HG02981 (cell line): ENCODE data around the gene BTBD6.

Source experiments
- ATAC-seq: cut with Tn5 transposase; IDR thresholded peaks from one replicate; pipeline ENCODE4 v1.9.1; 2021; ENCODE audit warnings: mild to moderate bottlenecking, moderate library complexity; ENCODE audit not compliant: unreplicated experiment

Gene BTBD6

DNA sequence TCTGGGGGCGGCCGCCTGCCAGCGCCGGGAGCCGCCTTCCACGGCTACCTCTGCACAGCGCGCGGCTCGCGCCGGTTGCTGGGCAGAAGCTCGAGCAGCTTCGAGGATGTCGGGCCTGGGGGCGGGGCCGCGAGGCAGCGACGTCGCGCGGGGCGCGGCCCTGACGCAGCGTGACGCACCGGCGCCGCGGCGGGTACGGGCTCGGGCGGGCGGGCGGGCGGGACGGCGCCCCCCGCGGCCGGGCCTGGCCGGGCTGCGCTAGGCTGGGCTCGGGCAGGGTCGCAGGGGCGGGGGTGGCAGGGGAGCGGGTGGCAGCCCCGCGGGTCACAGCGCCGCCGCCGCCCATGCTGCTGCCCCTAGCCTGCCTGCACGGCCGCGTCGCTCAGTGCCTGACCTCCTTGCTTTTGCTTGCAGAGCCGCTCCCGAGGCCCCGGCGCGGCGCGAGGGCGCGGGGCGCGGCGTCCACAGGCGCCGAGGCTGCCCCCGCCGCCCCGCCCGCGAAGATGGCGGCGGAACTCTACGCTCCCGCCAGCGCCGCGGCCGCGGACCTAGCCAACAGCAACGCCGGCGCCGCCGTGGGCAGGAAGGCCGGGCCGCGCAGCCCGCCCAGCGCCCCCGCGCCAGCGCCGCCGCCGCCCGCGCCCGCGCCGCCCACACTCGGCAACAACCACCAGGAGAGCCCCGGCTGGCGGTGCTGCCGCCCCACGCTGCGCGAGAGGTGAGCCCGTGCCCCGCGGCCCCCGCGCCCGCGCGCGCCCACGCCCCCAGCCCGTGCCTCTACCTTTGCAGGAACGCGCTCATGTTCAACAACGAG lies at the start of gene BTBD6:
Gene BTBD6, plus strand, starts transcription at position 166 of the 814 bp plus-strand sequence. Its CDS starts 179 bp downstream, at position 345.
- ATAC-seq: peak; percentile 91

DNA sequence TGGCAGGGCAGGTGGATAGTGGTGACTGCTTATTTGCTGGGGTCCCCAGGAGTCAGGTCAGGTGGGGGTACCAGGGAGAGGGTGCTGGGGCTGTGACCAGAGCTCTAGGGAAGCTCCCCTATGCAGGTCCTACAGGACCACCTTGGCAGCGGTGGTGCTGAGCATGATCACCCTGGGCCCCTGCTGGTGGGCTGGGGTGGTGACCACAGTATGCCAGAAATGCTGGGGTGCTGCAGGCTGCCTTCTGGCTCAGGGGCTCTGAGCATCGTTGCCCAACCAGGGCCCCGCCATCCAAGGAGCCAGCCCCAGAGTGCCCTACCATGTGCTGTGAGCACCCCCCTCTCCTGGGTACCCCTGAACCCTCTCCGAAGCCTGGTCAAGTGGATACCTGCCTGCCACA lies 49.7 kb upstream of the BTBD6 start:
- ATAC-seq: no peak

DNA sequence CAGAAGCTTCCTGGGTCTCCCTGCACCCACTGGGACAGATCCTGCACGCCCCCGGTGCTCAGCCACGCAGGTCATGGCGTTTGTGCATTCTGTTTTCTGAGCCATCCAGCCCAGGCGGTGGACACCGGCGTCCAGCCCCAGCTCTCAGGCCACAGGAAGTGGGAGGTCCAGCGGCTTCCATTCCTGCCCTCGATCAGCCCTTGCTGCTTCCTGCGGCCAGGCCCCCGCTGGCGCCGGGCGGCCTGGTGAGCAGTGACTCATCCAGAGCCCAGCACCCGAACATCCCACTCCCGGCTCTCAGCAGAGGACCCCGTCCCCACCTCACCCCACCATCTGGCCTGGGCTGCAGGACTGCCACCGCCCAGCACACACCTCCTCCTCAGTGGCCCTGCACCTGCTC lies 49.2 kb upstream of the BTBD6 start:
- ATAC-seq: no peak

DNA sequence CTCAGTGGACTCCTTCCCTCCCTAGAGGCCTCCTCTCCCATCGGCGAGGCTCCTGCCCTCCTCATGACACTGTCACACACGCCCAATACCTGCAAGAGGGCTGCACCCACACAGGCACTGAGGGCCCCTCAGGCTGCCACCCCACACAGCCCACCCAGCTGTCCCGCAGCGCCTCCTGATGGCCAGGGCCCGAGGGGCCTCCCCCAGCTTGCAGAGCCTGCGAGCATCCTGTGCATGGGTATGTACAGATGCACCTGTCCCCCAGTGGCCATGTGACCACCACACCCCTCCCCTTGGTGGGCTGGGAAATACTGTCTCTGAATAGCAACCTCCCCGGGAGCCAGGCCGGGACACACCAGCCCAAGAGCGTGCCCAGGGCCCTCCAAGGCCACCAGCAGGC lies 48.3 kb upstream of the BTBD6 start:
- no peak for ATAC-seq

DNA sequence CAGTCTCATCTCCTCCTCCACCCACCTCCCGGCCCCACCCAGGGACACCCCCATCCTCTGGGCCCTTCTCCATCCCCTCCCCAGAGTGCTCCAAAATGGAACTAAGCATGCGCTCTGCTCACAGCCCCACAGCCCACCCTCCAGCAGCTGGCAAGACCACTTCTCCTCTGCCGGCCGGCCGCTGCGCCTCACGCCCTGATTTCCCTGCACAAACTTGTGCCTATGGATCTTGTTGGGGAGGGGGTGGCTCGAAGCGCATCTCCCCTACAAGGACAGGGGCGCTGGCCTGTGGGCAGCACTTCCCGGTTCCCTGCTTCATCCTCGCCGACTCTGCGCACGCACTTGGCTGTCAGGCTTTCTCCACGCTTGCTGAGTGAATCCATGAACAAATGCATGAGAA lies 47.7 kb upstream of the BTBD6 start:
- ATAC-seq: no peak

DNA sequence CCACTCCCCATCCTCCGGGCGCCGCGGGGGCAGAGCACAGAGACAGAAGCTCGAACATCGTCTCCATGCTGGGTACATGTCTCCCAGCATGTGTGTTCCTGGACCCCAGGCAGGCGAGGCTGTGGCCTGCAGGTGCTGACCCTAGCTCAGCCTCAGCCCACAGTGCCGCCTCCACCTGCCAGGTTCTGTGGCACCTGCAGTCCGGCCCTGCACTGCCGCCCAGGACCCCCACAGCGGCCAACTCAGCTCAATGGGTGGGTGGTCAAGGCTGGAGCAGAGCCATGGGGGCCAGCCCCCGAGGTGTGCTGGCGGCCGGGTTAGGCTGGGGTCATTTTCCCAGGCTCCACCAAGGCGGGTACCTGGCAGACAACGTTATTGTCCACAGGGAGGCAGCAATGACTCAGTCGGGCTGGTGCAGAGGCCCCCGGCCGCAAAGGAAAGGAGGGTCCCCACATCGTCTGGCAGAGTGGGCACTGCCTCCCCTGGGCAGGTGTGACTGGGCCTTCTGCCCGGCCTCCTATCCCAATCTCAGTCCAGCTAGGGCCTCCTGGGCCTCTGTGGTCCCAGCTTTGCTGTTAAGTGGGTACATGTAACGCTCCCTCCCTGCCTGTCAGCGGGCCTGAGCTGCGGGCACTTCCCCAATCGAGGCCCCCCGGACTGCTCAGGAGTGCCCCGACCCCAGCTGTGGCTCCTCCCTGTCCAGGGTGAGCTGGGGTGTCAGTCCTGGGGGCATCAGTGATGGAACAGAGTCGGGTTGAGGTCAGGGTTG lies 47.0 kb upstream of the BTBD6 start:
- ATAC-seq: no peak

DNA sequence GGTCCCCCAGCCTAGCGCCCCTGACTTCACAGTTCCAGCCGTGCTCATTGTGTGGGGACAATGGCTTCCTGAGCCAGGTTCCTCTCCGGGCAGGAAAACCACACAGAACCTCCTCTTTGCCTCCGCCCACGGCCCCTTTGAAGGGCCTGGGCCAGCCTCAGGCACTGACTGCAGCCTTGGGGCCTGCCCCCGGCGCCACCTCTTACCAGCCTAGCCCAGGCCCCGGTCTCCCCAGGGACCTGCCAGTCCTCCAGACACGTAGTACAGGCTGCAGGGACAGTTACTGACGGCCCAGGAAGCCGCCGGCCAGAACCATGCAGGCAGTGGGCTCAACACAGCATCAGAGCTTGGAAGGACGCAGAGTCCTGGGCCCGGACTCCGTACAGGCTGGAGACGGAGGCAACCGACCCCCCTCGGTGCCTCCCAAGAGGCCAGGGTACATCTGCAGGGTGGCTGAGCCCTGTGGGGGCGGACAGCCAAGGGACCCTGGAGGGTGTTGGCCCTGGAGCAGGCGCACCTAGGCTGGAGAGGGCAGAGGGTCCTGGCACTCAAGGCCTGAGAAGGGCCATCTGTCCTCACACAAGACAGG lies 46.3 kb upstream of the BTBD6 start:
- no peak for ATAC-seq

DNA sequence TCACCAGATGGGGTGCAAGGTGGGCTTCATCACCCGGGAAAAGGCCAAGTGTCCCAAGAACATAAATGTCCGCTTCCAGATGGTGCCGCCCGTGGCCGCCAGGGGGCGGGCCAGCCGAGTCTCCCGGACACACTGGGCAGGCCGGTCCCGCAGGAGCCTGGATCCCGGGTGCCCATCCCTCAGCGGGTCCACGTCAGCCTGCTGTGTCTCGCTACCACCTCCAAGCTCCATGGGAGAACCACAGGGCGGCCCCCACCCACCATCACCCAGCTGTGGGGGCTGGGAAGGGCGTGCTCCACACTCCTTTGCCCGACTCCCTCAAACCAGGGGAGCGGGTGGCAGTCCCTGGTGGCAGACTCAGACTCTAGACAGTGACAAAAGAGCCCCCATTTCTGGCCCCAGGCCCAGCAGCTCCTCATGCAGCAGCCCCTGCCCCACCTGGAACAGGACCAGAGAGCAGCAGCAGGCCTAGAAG lies 45.2 kb upstream of the BTBD6 start:
- ATAC-seq: no peak

DNA sequence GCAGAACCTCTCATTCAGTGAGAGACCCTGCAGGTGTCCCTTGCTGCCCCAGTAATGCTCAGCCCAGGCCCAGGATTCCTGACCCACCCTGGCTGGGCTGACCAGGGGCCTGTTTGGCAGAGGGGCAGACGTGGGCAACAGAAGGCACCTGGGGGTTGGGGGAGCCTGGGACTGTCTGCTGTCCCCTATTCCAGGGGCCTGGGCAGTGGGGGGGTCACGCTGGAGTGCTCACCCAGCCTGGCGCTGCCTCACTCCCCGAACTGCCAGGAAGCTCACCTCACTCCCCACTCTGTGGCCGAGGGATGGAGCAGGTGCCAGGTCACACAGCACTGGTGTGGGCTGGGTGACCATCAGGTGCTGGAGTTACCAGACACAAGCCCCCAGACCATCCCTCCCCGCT lies 44.6 kb upstream of the BTBD6 start:
- ATAC-seq: no peak

DNA sequence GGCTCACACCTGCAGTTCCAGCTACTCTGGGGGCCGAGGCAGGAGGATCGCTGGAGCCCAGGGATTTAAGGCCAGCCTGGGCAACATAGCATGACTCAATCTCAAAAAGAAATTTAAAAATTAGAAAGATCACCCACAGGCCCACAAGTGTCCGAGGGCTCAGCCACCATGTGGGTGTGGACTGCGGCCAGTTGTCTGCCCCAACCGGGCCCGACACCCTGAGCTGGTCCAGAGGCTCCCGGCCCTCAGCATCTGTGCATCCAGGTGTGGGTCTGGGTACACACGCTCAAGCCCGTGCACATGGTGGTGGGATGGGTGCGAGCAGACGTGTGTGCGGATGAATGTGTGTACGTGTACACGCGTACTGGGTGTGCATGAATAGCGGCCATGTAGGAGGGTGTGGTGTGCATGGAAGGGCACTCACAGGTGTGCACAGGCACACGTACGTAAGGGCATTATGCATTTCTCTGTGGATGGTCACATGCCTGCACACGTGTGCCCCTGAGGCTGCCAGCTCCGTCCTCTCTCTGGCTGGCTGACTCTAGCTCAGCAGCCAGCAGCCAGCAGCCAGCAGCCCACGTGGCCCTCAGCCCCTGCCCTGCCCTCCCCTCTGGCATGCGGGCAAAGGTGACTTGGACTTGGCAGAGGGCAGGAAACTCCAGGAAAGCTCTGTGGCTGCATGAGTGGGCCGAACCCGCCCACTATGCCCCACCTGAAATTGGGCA lies 44.0 kb upstream of the BTBD6 start:
- no peak for ATAC-seq

DNA sequence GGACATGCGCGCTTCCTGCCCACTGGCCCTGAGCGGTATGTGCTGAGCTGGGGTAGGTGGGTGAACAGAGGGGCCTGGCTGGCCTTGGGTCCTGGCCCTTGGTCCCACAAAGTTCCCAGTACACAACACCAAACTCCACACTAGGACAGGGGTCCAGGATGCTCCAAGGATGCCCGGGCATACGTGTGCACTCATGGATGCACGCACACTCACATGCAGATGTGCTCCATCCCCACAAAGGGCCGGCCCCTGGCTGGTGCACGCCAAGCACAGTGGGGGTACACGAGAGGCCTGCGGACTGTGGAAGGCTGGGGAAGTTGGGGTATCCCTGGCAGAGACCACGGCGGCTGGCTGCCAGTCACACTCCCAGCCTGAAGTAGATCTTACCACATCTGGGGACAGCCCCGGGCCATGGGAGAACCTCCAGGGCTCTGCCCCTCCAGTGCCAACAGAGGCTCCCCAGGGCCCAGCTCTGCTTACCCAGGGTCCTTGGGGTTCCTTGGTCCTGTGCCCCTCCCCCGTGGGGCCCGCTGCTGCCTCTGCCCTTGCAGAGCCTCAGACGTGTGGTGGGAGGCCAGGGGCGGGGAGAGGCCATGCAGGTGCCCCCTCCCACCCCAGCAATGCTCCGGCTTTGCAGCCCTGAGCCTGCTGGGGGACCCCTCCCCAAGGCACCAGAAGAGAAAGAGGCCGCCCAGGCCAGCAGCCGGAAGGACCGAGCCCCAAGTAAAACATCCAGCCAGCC lies 43.2 kb upstream of the BTBD6 start:
- no peak for ATAC-seq

DNA sequence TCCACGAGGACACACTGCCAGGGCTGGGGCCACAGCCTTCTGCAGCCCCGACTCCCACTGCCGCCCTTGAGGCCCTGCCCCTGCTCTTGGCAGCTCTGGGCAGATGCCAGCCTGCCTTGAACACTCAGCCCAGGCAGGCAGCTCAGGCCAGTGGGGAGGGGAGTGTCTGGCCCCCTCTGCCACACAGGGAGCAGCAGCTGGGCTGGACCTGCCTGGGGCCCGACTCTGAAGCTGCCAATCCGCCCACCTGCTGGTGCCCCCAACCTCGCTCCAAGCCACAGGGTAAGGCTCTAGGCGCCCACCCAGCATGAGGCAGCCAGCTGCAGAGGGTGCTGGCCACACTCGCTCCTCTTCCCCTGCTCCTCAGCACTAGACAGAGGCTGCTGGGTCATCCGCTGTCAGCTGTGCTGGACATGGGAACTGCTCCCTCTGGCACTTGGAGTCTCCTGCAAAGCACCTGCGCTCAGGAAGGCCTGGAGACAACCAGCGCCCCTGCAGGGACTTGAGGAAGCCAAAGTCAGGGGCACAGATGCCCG lies 42.6 kb upstream of the BTBD6 start:
- ATAC-seq: no peak

DNA sequence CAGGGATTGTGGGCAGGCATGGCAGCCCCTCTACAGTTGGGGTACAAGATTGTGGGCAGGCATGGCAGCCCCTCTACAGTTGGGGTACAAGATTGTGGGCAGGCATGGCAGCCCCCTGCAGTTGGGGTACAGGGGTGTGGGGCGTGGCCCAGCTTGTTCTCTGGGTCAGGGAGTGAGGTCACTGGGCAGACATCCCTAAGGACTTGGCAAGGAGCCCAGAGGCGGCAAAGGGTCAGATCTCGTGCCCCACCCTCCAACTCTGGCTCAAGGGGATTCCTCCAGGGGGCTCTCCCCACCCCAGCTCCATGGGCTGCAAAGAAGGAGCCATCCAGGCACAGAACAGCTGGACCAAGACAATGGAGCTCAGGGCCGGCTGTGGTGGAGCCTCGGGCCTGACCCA lies 41.5 kb upstream of the BTBD6 start:
- no peak for ATAC-seq

DNA sequence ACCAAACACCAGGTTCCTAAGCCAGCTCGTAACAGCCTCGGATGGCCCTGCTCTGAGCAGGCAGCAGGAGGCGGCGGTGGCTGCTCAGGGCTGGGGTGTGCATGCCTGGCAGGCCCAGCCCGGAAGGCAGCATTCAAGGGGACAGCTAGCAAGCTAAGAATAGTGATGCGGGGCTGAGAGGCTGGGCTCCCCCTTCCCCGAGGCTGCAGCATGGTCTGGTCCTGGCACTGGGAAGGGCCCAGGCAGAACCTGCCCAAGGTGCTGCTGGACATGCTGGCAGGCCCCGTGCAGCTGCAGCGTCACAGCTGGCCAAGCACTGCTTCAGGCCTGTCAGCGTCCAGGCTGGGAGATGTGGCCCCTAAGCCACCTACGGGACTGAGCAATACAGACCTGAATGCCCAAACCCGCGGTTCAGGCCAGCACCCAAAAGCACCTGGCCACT lies 40.9 kb upstream of the BTBD6 start:
- no peak for ATAC-seq

DNA sequence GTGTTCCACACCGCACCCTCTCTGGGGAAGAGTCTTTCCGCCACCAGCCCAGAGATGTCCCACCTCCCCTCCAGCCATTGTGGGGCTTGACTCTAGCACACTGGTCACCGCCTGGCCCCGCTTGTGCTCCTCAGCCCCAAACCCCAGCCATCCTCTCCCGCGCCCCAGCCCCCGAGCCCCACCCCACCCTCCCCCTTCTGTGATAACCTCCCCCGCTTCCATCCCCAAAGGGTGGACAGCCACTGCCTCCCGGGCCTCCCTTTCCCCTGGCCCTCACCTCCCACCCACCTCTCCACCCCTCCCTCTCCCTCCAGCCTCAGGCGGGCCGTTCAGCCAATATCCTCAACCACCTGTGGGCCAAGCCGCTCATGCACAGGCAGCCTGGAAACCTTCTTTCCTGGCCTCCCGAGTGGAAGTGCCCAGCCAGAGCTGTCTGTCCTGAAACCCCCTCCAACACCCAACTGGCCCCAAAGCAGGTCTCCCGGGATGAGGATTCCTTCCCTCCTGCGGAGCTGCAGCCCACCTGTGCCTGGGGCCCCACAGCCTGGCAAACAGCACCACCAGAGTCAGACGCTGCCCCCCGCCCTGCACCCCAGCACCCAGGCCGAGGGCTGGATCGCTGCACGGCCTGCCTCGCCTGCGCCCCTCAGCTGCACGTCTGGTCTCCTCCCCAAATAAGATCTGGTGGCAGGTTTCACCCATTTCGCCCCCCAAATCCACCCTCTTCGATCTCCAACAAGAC lies 40.2 kb upstream of the BTBD6 start:
- ATAC-seq: no peak

DNA sequence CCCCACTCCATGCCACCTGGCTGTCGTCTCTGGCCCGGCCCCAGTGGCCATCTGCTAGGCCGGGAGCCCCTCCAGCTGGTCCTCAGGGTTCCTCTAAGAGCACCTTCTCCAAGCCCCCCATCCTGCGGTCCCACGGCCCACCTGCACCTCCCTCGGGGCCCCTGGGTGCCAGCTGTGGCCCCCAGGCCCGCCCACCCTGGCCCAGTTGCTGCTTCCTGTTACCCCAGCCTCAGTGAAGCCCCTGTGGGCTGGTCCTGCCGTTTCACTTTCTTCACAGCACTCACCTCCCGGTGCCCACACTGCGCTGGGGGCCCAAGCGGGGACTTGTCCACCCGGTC lies 39.6 kb upstream of the BTBD6 start:
- ATAC-seq: no peak

DNA sequence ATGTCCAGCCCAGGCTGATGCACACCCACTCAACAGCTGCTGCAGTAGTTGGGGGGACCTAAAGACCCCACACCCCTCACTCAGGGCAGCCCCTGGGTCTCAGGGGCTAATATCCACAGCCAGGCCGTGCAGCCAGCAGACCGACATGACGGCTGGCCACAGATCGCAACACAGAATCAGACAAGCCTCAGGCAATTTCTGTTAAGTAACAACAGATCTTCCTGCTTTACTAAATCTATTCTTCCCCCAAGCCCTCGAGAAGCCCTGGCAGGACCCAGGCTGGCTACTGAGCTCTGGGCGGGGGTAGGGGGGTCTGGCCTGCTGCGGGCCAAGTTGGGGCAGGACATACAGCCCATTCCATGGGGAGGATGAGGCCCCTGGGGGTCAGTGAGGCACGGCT lies 39.2 kb upstream of the BTBD6 start:
- ATAC-seq: no peak

DNA sequence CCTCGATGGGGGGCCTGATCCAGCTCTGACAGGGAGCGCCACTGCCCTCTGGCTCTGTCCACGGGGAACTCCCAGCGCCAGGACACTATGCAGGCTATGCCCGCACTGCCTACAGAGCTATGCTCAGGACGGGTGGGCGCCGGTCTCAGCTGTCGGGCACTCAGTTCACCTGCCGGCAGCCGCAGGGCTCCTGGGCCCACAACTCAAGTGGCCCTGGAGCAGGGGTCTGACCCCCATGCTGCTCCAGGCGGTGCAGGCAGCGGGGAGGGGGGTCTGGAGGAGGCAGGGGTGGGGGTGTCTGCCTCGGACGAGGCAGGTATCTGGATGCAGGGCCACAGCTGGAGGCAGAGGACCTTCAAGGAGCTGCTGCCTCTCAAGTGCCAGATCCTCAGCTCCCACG lies 38.7 kb upstream of the BTBD6 start:
- no peak for ATAC-seq

DNA sequence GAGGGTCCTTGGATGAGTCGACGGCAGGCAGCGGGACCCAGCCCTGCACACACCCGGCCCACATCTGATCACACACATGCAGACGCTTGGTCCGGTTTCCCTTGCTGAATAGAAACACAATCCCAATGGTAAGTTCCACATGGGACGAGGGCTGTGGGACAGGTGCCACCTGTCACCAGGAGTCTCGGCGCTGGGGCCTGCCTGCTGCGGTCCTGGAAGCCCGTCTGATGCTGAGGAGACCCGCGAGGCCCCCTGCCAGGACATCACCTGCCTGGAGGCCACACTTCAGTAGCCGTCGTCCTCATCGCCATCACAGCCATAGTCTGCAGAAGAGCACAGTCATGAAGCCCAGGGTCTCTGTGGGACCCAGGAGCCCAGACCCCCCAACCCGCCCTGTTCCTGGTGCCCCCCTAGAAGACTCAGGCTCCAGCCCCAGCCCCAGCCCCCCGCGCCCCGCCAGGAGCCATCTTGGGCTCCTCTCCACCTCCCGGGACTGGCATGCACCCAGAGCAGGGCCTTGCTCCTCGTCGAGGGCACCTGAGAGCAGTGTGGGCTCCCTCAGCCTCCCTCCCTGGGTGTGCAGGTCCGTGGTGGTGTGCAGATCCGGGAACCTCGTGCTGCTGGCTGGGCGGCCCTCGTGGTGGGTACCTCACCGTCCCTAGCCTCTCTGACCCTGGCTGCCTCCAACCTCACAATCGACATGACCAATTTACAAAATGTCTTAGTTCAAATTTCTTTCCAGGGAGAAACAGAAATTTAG lies 37.9 kb upstream of the BTBD6 start:
- ATAC-seq: no peak
